Jurkat, Clone E6-1 (cell line): ENCODE data around the gene ACACA.
"Not testable (repeated sequence)": the region's sequence is repeated elsewhere in the genome, so short reads cannot be mapped to it uniquely, and the experiment has no call there.

Experiments
- DNase-seq: peaks from one replicate; pipeline ENCODE4 v3.0.0-alpha.2; 2011; ENCODE audit warnings: low read depth, low spot score
- H3K4me3 ChIP-seq: 2 replicates; pipeline ENCODE4 v1.5.1; 2011; ENCODE audit warnings: mild to moderate bottlenecking, low read length, control low read depth, moderate library complexity

ACACA gene

DNA sequence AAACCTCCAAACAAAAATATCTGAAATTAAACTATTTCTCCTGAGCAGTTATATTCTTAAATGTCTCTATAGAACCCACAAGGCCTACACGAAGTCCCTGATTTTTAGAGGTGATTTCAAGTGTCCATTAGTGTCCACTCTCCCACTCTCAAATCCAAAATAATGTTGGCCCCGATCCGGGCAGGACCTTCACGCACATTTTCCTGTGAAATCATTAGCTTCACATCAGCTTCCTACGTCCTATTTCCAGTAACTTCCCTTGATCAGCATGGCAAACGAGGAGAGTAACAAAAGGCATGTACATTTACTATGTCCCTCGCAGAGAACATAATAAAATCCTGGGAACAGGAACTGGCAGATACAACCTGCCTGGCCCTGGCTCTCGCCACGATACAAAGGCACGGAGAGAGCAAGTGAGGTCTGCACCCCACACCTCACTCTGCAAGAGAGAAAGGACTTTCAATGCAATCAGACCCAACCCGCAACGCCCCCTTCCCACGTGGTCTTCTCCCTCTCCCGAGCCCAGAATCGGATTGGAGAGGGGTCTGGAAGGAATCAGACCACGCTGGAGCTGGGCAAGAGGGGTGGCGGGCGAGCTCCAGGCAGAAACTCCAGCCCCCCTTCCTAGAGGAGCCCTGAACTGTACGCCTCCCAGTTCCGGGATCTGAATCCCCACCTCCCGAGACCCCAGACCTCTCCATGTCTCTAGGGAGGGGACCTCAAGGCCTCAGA is 48.4 kb downstream of the ACACA start:
- H3K4me3 ChIP-seq, result peak overlapping the region; percentile 96
- DNase-seq, result peak; percentile 31

DNA sequence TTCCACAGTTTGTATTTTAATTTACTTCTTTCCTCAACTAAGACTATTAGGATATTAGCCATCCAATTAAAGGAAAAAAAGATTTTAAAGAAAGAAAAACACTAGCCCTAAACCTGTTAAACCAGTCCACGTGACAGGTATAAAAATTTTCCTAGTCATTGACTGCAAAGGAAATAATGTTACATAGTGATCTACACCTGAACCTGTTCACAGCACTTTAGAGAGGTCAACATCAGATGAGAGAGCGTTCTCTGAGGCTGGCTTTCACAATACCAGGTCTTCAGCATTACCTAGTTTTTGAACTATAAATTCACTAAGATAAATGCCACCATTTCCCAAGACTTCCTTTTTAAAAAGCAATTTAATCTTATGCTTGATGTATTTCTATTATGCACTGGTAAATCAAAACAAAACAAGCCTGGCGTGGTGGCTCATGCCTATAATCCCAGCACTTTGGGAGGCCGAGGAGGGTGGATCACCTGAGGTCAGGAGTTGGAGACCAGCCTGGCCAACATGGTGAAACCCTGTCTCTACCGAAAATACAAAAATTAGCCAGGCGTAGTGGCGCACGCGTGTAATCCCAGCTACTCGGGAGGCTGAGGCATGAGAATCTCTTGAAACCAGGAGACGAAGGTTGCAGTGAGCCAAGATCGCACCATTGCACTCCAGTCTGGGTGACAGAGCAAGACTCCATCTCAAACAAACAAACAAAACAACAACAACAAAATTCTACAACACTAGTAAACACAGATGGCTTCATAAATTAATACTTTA is 49.7 kb downstream of the ACACA start:
- not testable (repeated sequence) for H3K4me3 ChIP-seq

DNA sequence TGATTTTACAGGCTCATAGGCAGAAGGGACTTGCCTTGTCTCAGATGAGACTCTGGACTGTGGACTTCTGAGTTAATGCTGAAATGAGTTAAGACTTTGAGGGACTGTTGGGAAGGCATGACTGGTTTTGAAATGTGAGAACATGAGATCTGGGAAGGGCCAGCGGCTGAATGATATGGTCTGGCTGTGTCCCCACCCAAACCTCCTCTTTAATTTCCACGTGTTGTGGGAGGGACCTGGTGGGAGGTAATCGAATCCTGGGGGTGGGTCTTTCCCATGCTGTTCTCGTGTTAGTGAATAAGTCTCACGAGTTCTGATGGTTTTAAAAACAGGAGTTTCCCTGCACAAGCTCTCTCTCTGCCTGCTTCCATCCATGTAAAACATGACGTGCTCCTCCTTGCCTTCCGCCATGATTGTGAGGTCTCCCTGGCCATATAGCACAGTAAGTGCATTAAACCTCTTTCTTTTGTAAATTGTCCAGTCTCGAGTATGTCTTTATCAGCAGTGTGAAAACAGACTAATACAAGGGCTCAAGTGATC is 59.7 kb downstream of the ACACA start:
- H3K4me3 ChIP-seq, DNase-seq: not testable (repeated sequence)

More for the DNA sequence above, 49.7 kb downstream of the ACACA start:
- DNase-seq, result not testable (repeated sequence)

DNA sequence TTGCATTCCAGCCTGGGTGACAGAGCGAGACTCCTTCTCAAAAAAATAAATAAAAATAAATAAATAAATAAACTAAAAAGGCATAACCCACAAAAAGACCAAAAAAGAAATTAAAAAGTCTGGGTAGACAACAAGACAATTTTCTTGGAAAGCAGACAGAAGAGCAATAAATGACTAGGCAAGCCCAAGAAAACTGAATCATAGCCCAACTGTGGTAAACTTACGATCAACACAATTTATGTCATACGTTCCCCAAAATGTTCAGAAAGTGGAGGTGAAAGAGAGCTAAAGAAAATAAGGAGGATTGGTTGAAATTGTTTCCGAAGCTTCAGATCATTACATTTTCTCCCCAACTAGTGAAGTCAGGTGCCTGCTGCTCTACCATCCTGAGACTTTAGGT is 62.1 kb downstream of the ACACA start:
- DNase-seq, result no peak
- no peak overlapping the region for H3K4me3 ChIP-seq

GRCh38 chr17:37342589-37342988 is 64.0 kb downstream of the ACACA start:
- H3K4me3 ChIP-seq, result no peak overlapping the region

DNA sequence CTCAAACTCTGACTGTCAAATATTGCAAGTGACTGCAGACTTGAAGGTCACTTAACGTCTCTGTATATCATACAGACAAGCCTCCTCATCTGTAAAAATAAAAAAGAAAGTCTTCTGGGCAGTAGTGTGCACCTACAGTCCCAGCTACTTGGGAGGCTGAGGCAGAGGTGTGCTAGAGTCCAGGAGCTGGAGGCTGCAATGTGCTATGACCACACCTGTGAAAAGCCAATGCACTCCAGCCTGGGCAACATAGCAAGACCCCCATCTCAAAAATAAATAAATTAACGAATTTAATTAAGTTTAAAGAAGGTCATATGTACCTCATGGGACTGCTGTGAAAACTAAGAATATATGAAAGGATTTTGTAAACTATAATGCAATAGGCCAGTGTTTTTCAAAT is 65.8 kb downstream of the ACACA start:
- DNase-seq, result no peak

More at GRCh38 chr17:37342589-37342988, 64.0 kb downstream of the ACACA start:
- no peak for DNase-seq

DNA sequence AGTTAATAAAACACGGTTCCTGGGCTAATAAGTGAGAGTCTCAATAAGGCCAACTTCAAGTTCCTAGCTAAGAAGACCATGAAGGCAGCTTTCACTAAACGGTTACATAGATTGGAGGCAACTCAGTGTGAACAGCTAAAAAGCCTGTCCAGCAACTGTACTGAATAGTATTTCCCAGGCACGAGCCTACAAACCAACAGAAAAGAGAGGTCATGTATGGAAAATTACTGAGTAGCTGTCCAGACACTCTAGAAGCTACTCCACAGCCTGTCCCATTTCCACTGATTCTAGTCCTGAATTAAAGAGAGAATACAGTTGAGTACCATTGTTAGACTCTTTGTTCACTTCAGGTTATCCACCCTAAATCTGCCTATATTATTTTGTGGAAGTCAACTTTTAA is 67.3 kb downstream of the ACACA start:
- no peak overlapping the region for H3K4me3 ChIP-seq
- no peak for DNase-seq

More for the DNA sequence above, 65.8 kb downstream of the ACACA start:
- H3K4me3 ChIP-seq, result no peak overlapping the region

DNA sequence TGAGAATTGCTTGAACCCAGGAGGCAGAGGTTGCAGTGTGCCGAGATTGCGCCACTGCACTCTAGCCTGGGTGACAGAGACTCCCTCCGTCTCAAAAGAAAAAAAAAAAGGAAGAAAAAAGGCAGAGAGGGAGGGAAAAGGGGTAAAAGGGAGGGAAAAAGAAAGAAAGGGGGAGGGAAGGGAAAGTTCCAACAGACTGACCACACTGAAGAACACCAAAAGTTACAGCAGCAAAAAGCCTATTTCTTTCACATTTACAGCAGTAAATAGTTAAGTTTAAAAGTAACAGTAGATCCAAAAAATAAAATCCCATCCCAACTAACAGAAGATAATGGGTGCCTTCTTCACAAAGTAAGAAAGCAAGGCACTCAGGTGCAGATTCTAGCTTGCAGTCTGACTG is 67.8 kb downstream of the ACACA start:
- DNase-seq, result no peak

GRCh38 chr17:37327341-37328090 is 79.1 kb downstream of the ACACA start:
- no peak for DNase-seq
- H3K4me3 ChIP-seq, result no peak overlapping the region

More for the DNA sequence above, 67.8 kb downstream of the ACACA start:
- H3K4me3 ChIP-seq, result no peak overlapping the region

GRCh38 chr17:37322826-37323561 is 83.6 kb downstream of the ACACA start:
- DNase-seq, result no peak
- no peak overlapping the region for H3K4me3 ChIP-seq

DNA sequence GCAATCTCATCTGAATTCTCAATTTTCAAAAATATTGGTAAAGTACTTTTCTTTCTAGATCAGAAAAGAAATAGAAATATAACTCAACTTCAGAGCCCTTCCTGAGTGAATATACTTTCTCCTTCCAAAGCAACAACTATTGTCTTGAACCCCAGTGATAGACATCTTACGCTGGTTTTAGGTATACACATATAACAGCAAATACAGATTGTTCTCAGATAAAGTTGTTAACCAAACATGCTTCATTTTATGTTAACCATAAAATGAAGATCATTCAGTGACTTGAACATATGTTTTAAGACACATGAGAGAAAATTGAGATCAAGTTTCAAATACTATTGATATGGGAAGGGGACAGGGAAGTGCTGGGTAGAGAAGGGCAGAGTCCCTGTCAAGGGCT is 84.5 kb downstream of the ACACA start:
- H3K4me3 ChIP-seq, result no peak overlapping the region
- no peak for DNase-seq

- DNase-seq, result no peak
- no peak overlapping the region for H3K4me3 ChIP-seq
Measured at GRCh38 chr17:37318931-37319594, 87.6 kb downstream of the ACACA start.

GRCh38 chr17:37317867-37318266 is 88.8 kb downstream of the ACACA start:
- no peak for DNase-seq
- H3K4me3 ChIP-seq, result no peak overlapping the region

- no peak for DNase-seq
- H3K4me3 ChIP-seq, result no peak overlapping the region
Measured at GRCh38 chr17:37315601-37316000, 91.0 kb downstream of the ACACA start.

GRCh38 chr17:37312137-37312923 is 94.3 kb downstream of the ACACA start:
- no peak for DNase-seq
- no peak overlapping the region for H3K4me3 ChIP-seq

GRCh38 chr17:37310940-37311339 is 95.7 kb downstream of the ACACA start:
- no peak overlapping the region for H3K4me3 ChIP-seq
- no peak for DNase-seq

DNA sequence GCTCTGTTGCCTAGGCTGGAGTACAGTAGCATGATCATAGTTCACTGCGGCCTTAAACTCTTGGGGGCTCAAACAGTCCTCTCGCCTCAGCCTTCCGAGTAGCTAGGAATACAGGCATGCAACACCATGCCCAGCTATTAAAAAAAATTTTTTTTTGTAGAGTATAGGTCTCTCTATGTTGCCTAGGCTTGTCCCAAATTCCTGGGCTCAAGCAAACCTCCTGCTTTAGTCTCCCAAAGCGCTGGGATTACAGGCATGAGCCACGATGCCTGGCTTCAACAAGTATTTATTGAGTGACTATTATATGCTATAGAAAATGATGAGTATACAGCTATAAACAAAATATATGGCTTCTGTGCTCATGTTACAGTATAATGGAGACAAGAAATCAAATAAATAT is 97.6 kb downstream of the ACACA start:
- DNase-seq, result no peak

More for the DNA sequence above, 97.6 kb downstream of the ACACA start:
- H3K4me3 ChIP-seq, result no peak overlapping the region
